ENCODE data around the gene MRPL34.

DNA sequence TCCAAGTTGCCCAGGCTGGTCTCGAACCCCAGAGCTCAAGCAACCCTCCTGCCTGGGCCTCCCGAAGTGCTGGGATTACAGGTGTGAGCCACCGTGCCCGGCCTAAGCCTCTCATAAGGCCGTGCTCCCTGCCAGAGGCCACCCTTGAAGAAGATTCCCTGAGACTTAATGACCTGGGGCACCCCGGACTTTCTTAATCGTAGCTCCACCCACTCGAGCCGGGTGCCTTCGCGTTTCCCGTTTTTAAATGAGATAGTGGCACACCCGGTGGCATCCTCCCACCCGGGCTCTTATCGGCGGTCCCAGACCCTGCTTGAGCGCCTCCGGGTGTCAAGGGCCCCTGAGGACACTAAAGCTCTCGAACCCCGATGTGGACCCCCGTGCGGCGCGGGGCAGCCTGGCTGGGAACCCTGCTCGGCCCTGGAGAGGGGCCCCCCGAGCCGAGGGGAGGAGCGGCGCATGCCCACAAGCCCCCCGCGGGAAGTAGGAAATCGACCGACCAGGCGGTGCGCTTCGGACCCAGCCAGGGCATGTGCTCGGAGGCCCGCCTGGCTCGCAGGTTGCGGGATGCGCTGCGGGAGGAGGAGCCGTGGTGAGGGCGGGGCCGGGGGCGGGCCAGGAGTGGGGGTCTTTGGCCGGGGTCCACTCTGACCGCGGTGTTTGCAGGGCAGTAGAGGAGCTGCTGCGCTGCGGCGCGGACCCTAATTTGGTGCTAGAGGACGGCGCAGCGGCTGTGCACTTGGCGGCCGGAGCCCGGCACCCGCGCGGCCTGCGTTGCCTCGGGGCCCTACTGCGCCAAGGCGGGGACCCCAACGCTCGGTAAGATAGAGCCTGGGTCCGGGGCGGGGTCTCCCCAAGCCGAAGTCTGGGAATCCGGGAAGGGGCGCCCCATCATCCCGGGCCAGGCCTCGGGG, 24.0 kb upstream of the MRPL34 start, which contains the start of gene ANKLE1:
- no peak for TF ChIP-seq POLR2A (IDR thresholded peaks at IDR 0.05)
- TF ChIP-seq, protein P1, sequence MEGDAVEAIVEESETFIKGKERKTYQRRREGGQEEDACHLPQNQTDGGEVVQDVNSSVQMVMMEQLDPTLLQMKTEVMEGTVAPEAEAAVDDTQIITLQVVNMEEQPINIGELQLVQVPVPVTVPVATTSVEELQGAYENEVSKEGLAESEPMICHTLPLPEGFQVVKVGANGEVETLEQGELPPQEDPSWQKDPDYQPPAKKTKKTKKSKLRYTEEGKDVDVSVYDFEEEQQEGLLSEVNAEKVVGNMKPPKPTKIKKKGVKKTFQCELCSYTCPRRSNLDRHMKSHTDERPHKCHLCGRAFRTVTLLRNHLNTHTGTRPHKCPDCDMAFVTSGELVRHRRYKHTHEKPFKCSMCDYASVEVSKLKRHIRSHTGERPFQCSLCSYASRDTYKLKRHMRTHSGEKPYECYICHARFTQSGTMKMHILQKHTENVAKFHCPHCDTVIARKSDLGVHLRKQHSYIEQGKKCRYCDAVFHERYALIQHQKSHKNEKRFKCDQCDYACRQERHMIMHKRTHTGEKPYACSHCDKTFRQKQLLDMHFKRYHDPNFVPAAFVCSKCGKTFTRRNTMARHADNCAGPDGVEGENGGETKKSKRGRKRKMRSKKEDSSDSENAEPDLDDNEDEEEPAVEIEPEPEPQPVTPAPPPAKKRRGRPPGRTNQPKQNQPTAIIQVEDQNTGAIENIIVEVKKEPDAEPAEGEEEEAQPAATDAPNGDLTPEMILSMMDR (IDR thresholded peaks at IDR 0.05) = no peak

Data from esophagus squamous epithelium (tissue), 4 donors.